ENCODE results near the gene RGL2. TPM values are rescaled to one million over a fixed set of nuclear protein-coding genes. Genes with fewer than 3 reads are reported as not detected.

The RGL2 gene
- total and polyA plus RNA-seq, 2 of the 4 experiments (the other 2 are of a cell fraction): 4.1 to 26.9 TPM

- Histone ChIP-seq H3K27ac (ENCODE audit: insufficient read depth, low read length) (peak overlapping the region; percentile 97), H4K5ac (ENCODE audit: low read depth, low read length) (peak overlapping the region; percentile 51), H2BK20ac (ENCODE audit: low read depth, low read length) (no peak overlapping the region), H2AK9ac (replicated peaks; ENCODE audit: low read depth, low read length, poor library complexity) (peak overlapping the region; percentile 99), H3K27me3 (ENCODE audit: control insufficient read depth, insufficient read depth, low read length) (no peaks in the 10 kb centered on the region), H2AFZ (replicated peaks; ENCODE audit: low read length, poor library complexity) (peak overlapping the region; percentile 96), H3K56ac (ENCODE audit: extremely low read depth, insufficient read depth, low read length) (peak overlapping the region; percentile 94), H3K4ac (ENCODE audit: low read depth, low read length) (peak overlapping the region; percentile 98), H3K23ac (ENCODE audit: low read depth, low read length) (peak overlapping the region; percentile 99), H3K14ac (replicated peaks; ENCODE audit: low read depth, low read length) (peak overlapping the region; percentile 98), H4K20me1 (ENCODE audit: insufficient read depth, low read length) (peaks cover 14% of the 10 kb centered on the region), H3K9ac (ENCODE audit: low read depth, low read length) (peak overlapping the region; percentile 96), H3K4me3 (ENCODE audit: insufficient read depth, low read depth, low read length) (peak overlapping the region; percentile 64), H3K4me1 (ENCODE audit: control insufficient read depth, insufficient read depth, low read length) (peaks cover 11% of the 10 kb centered on the region), H3K18ac (ENCODE audit: low read depth, low read length) (peak overlapping the region; percentile 57), H2AK5ac (ENCODE audit: low read depth, low read length) (peak overlapping the region; percentile 98), H3K9me1 (ENCODE audit: insufficient read depth, low read length) (peaks cover 11% of the 10 kb centered on the region), H3K4me2 (ENCODE audit: low read depth, low read length) (peak overlapping the region; percentile 98), H2BK5ac (ENCODE audit: low read depth, low read length, poor library complexity, severe bottlenecking) (peak overlapping the region; percentile 95), H4K8ac (ENCODE audit: low read depth in 2 of 2, low read length in 2 of 2) (peak overlapping the region; percentile 79 to 96; a peak in 3 of 4 replicates), H3K9me3 (ENCODE audit: control insufficient read depth, insufficient read depth, low read length) (no peaks in the 10 kb centered on the region), H2BK120ac (ENCODE audit: low read depth, low read length) (peak overlapping the region; percentile 92), H2BK15ac (ENCODE audit: low read depth, low read length) (peak overlapping the region; percentile 53; the same call in 1 of the 3 replicates), H3K36me3 (ENCODE audit: control insufficient read depth, insufficient read depth, low read length) (peaks cover 2% of the 10 kb centered on the region; the same call in 1 of the 2 replicates), H4K91ac (ENCODE audit: insufficient read depth, low read depth, low read length) (peak overlapping the region; percentile 95; the same call in 1 of the 2 replicates), H3K79me1 (ENCODE audit: low read depth in 1 of 2, low read length in 2 of 2) (peaks cover 23 to 72% of the 10 kb centered on the region in 2 experiments)
- intact Hi-C loops (cut with micrococcal nuclease): loop anchor here (1.0 to 5.0 kb wide), 3 partner anchors 14 to 104 kb away; partner anchors contain the start of gene CUTA
- dilution Hi-C loops (cut with HindIII; ENCODE audit: low sequenced_read_pairs, unreplicated experiment): no loop called here
- peak; percentile 5 for ATAC-seq (ENCODE audit: low read depth)
- POLR2A ChIA-PET (ENCODE audit: unreplicated experiment): interaction anchor here (1.2 kb wide), 1 partner anchor 14 kb away, joined by 3 read pairs; no protein-coding TSS in a partner anchor
- CTCF ChIA-PET: interaction anchor here (0.6 kb wide), 1 partner anchor 43 kb away, joined by 5 read pairs; no protein-coding TSS in a partner anchor
- peak; percentile 31 for DNase-seq
- no TSS peak for BruUV-seq (replicated peaks)
- WGBS, 2 experiments (ENCODE audit: extremely low coverage in 2 of 2, insufficient read length in 1 of 2): no CpG with 5 or more reads among the region's 33 CpGs
- in situ Hi-C loops (cut with MboI; ENCODE audit: low sequenced_read_pairs): no loop called here
- TF ChIP-seq NFE2L2 (IDR thresholded peaks at IDR 0.05; ENCODE audit: low read depth, low read length): no peak
- 0 out of 2 replicates have a peak, but pooled peaks have one; percentile 12 for TF ChIP-seq MXI1 (IDR thresholded peaks at IDR 0.05; ENCODE audit: borderline replicate concordance, low read depth, low read length)
- TF ChIP-seq CEBPB (IDR thresholded peaks at IDR 0.05; ENCODE audit: low read depth, low read length): no peak
- no peak for TF ChIP-seq POLR2A (IDR thresholded peaks at IDR 0.05; ENCODE audit: low read depth, low read length)
- TF ChIP-seq BHLHE40 (IDR thresholded peaks at IDR 0.05; ENCODE audit: low read depth, low read length): no peak
- no peak for TF ChIP-seq MAZ (IDR thresholded peaks at IDR 0.05; ENCODE audit: borderline replicate concordance, low read depth, low read length)
- TF ChIP-seq USF2 (IDR thresholded peaks at IDR 0.05; ENCODE audit: low read depth, low read length): no peak
- no peak for TF ChIP-seq RFX5 (IDR thresholded peaks at IDR 0.05; ENCODE audit: low read depth, low read length)
- no peak for TF ChIP-seq CTCF (conservative IDR thresholded peaks at IDR 0.05; ENCODE audit: low read depth, low read length)
- no peak for TF ChIP-seq RAD21 (IDR thresholded peaks at IDR 0.05; ENCODE audit: low read length)
- TF ChIP-seq ELK1 (IDR thresholded peaks at IDR 0.05; ENCODE audit: borderline replicate concordance, low read depth, low read length): no peak
- no peak for TF ChIP-seq SMC3 (IDR thresholded peaks at IDR 0.05; ENCODE audit: low read depth, low read length)
- 0 out of 2 replicates have a peak, but pooled peaks have one; percentile 44 for TF ChIP-seq CHD1 (IDR thresholded peaks at IDR 0.05; ENCODE audit: low read depth, low read length)
- TF ChIP-seq MAFK (IDR thresholded peaks at IDR 0.05; ENCODE audit: low read depth, low read length): no peak
Measured at GRCh38 chr6:33313105-33313708, 14.5 kb upstream of the RGL2 start.

All from IMR-90 (cell line).